CD14-positive monocyte (primary cell): ENCODE results near the gene PCDHGA8. TPM values are rescaled to one million over a fixed set of nuclear protein-coding genes. Genes with fewer than 3 reads are reported as not detected.
"Not testable (repeated sequence)": the region's sequence is repeated elsewhere in the genome, so short reads cannot be mapped to it uniquely, and the experiment has no call there.

ENCODE experiments used
- DNase-seq, 3 donors: peaks; one replicate each; pipeline ENCODE4 v3.0.0-alpha.2; 2011 to 2022
- H2AFZ ChIP-seq: 2 replicates; pipeline ENCODE4 v1.6.0; 2012; ENCODE audit warnings: mild to moderate bottlenecking, low read depth, low read length, inconsistent platforms; ENCODE audit not compliant: insufficient read depth, poor library complexity, severe bottlenecking
- H3K27ac ChIP-seq, 2 donors: 1 replicate in 1 of 2; 2 replicates in 1 of 2; pipeline ENCODE4 v1.5.1; 2012 to 2013; ENCODE audit warnings: low read length in 2 of 2, control low read depth in 1 of 2, inconsistent platforms in 1 of 2, low read depth in 1 of 2, mild to moderate bottlenecking in 1 of 2
- H3K27me3 ChIP-seq, 2 donors: one replicate each; pipeline versions ENCODE4 v1.6.0 to v1.6.1; 2011 to 2013; ENCODE audit warnings: low read length in 2 of 2; ENCODE audit not compliant: control insufficient read depth in 2 of 2, insufficient read depth in 2 of 2
- H3K36me3 ChIP-seq, 2 donors: replicated peaks in 1 of 2; 1 replicate in 1 of 2; 2 replicates in 1 of 2; pipeline versions ENCODE4 v1.5.1 to v1.6.1; 2012 to 2013; ENCODE audit warnings: low read length in 2 of 2, control low read depth in 1 of 2, inconsistent platforms in 1 of 2, mild to moderate bottlenecking in 1 of 2; ENCODE audit not compliant: insufficient read depth in 2 of 2, control insufficient read depth in 1 of 2
- H3K4me1 ChIP-seq, 2 donors: 1 replicate in 1 of 2; 2 replicates in 1 of 2; pipeline versions ENCODE4 v1.5.1 to v1.6.1; 2012 to 2013; ENCODE audit warnings: low read length in 2 of 2, control low read depth in 1 of 2, inconsistent platforms in 1 of 2, mild to moderate bottlenecking in 1 of 2, moderate library complexity in 1 of 2; ENCODE audit not compliant: insufficient read depth in 2 of 2, control insufficient read depth in 1 of 2
- H3K4me2 ChIP-seq: replicated peaks from 2 replicates; pipeline ENCODE3; 2012; ENCODE audit warnings: low read length, moderate library complexity, mild to moderate bottlenecking; ENCODE audit not compliant: poor library complexity, severe bottlenecking; ENCODE audit errors: extremely low read depth
- H3K4me3 ChIP-seq, 3 experiments: fragments of 200-600 bp in 1 of 3; sonication (generic) in 1 of 3; replicated peaks in 1 of 3; 1 replicate in 2 of 3; 2 replicates in 1 of 3; pipeline ENCODE4 v1.5.1; 2011 to 2013; ENCODE audit warnings: low read length in 3 of 3, mild to moderate bottlenecking in 3 of 3, control low read depth in 2 of 3, low read depth in 2 of 3, inconsistent platforms in 1 of 3, moderate library complexity in 1 of 3
- H3K79me2 ChIP-seq: 2 replicates; pipeline ENCODE4 v1.6.0; 2012; ENCODE audit warnings: mild to moderate bottlenecking, control low read depth, inconsistent platforms, low read length, moderate library complexity; ENCODE audit not compliant: insufficient read depth
- H3K9ac ChIP-seq: 2 replicates; pipeline ENCODE4 v1.6.0; 2017; ENCODE audit warnings: low read length, mild to moderate bottlenecking; ENCODE audit not compliant: insufficient read depth, poor library complexity, severe bottlenecking
- H3K9me3 ChIP-seq, 2 donors: replicated peaks in 1 of 2; 1 replicate in 1 of 2; 2 replicates in 1 of 2; pipeline versions ENCODE4 v1.5.1 to v1.6.1; 2012 to 2013; ENCODE audit warnings: low read length in 2 of 2, control low read depth in 1 of 2; ENCODE audit not compliant: control insufficient read depth in 1 of 2, insufficient read depth in 1 of 2
- H4K20me1 ChIP-seq: 2 replicates; pipeline ENCODE4 v1.6.0; 2012; ENCODE audit warnings: mild to moderate bottlenecking, low read length, control low read depth, moderate library complexity; ENCODE audit not compliant: insufficient read depth
- H3K27ac Mint-ChIP-seq, 7 donors: one replicate each; pipeline ENCODE4 v1.8.0; 2020; ENCODE audit warnings: mild to moderate bottlenecking in 7 of 7, mixed read lengths in 7 of 7, moderate library complexity in 6 of 7, inconsistent platforms in 2 of 7
- H3K27me3 Mint-ChIP-seq, 3 donors: one replicate each; pipeline ENCODE4 v1.8.0; 2021 to 2022; ENCODE audit warnings: low read depth in 3 of 3, mild to moderate bottlenecking in 3 of 3, mixed read lengths in 3 of 3, moderate library complexity in 3 of 3, inconsistent platforms in 1 of 3
- H3K36me3 Mint-ChIP-seq, 2 donors: one replicate each; pipeline ENCODE4 v1.8.0; 2020; ENCODE audit warnings: mixed read lengths in 2 of 2, inconsistent platforms in 1 of 2, mild to moderate bottlenecking in 1 of 2
- H3K4me1 Mint-ChIP-seq: one replicate; pipeline ENCODE4 v1.8.0; 2020; ENCODE audit warnings: mild to moderate bottlenecking, mixed read lengths
- H3K4me3 Mint-ChIP-seq, 2 donors: one replicate each; pipeline ENCODE4 v1.8.0; 2020; ENCODE audit warnings: mild to moderate bottlenecking in 2 of 2, mixed read lengths in 2 of 2, moderate library complexity in 1 of 2
- H3K9me3 Mint-ChIP-seq, 7 donors: one replicate each; pipeline ENCODE4 v1.8.0; 2020 to 2022; ENCODE audit warnings: mixed read lengths in 7 of 7, mild to moderate bottlenecking in 6 of 7, moderate library complexity in 6 of 7, inconsistent platforms in 2 of 7
- CTCF ChIP-seq: fragments of 200-600 bp; IDR thresholded peaks from one replicate; pipeline ENCODE4 v1.8.0; 2022; ENCODE audit warnings: antibody characterized with exemption, mild to moderate bottlenecking
- WGBS: methylation state at CpG from one replicate; pipeline ENCODE4 v1.1.5; 2013; ENCODE audit warnings: missing lambda C conversion rate; ENCODE audit not compliant: insufficient coverage; 5-methylcytosine and 5-hydroxymethylcytosine counted together
- intact Hi-C, 2 donors: fragments of 100-400 bp; cut with micrococcal nuclease; formaldehyde crosslinking; loops; one replicate each; pipeline versions ENCODE4 v1.15.0 to v1.15.1; 2023
- polyA plus RNA-seq, 3 donors: library from polyadenylated mRNA; depleted of rRNA in 1 of 3; unstranded in 2 of 3; stranded (reverse) in 1 of 3; fragments of 300-500 nt in 2 of 3; fragments of >200 nt in 1 of 3; fragmentation: Illumina TruSeq in 2 of 3; gene quantifications; 1 replicate in 2 of 3; 2 replicates in 1 of 3; pipeline ENCODE4 v1.2.3, GENCODE V29; 2012 to 2021

PCDHGA8 gene
- polyA plus RNA-seq, 3 donors = not detected

- no peak overlapping the region for H3K4me3 ChIP-seq
- no peak overlapping the region for H3K27ac ChIP-seq
- Mint-ChIP-seq H3K36me3 (peaks cover 3 to 9% of the 10 kb centered on the region in 2 donors), H3K4me3 (peak overlapping the region; percentile 16 to 51), H3K27ac (peak overlapping the region in 1 of 7 donors; percentile 16), H3K9me3 (peaks cover 37 to 72% (median 63%) of the 10 kb centered on the region in 7 donors), H3K4me1 (peaks cover 6% of the 10 kb centered on the region), H3K27me3 (peaks cover 47 to 78% (median 70%) of the 10 kb centered on the region in 3 donors)
- no peak overlapping the region for H3K9ac ChIP-seq
- peaks cover 44 to 70% of the 10 kb centered on the region in 2 donors for H3K9me3 ChIP-seq
- TF ChIP-seq CTCF = no peak
- no peak overlapping the region for H2AFZ ChIP-seq
- no peak for DNase-seq
- no peaks in the 10 kb centered on the region for H3K4me1 ChIP-seq
- H3K36me3 ChIP-seq = no peaks in the 10 kb centered on the region
- H4K20me1 ChIP-seq = no peaks in the 10 kb centered on the region
- peaks cover 44 to 91% of the 10 kb centered on the region in 2 donors for H3K27me3 ChIP-seq
- no peaks in the 10 kb centered on the region for H3K79me2 ChIP-seq
- H3K4me2 ChIP-seq = no peak overlapping the region
- intact Hi-C loops = no loop called here
- 49% methylated on average over 40 of the region's 43 CpGs for WGBS
These were observed 7.8 kb upstream of the PCDHGA8 start for GRCh38 chr5:141384471-141385267.

- Mint-ChIP-seq H3K36me3 (peaks cover 7 to 13% of the 10 kb centered on the region in 2 donors), H3K9me3 (peaks cover 41 to 81% (median 64%) of the 10 kb centered on the region in 7 donors), H3K27me3 (peaks cover 45 to 79% (median 77%) of the 10 kb centered on the region in 3 donors), H3K4me3 (peak within 1 kb of the TSS; percentile 65 to 76)
- DNase-seq, H3K4me1 ChIP-seq, H3K4me1 Mint-ChIP-seq, H2AFZ ChIP-seq, H3K9ac ChIP-seq, H3K79me2 ChIP-seq, H3K27ac Mint-ChIP-seq, H4K20me1 ChIP-seq, H3K27ac ChIP-seq, intact Hi-C loops, H3K36me3 ChIP-seq, H3K4me2 ChIP-seq: not testable (repeated sequence)
- WGBS = 4% methylated on average over 9 of the region's 40 CpGs
- Histone ChIP-seq H3K9me3 (peaks cover 49 to 95% of the 10 kb centered on the region in 2 donors), H3K4me3 (peak within 1 kb of the TSS in 1 of 3 experiments; percentile 20), H3K27me3 (peaks cover 42 to 96% of the 10 kb centered on the region in 2 donors)
These were observed 4.7 kb upstream of the PCDHGA8 start, which contains the start of gene PCDHGB4 for GRCh38 chr5:141387557-141388311. Gene PCDHGB4, plus strand, starts transcription at chr5:141387698. Its CDS starts 187 bp downstream, at chr5:141387885.
